Hematopoietic multipotent progenitor cell treated with erythropoietin and hydrocortisone succinate and interleukin-3 and kit ligand, for 15 days (in vitro differentiated cells): Measurements from ENCODE around the gene MDFIC.

Experiments
- DNase-seq: peaks from one replicate; pipeline ENCODE4 v3.0.0-alpha.2; 2015; ENCODE audit warnings: low spot score

The MDFIC gene

DNA sequence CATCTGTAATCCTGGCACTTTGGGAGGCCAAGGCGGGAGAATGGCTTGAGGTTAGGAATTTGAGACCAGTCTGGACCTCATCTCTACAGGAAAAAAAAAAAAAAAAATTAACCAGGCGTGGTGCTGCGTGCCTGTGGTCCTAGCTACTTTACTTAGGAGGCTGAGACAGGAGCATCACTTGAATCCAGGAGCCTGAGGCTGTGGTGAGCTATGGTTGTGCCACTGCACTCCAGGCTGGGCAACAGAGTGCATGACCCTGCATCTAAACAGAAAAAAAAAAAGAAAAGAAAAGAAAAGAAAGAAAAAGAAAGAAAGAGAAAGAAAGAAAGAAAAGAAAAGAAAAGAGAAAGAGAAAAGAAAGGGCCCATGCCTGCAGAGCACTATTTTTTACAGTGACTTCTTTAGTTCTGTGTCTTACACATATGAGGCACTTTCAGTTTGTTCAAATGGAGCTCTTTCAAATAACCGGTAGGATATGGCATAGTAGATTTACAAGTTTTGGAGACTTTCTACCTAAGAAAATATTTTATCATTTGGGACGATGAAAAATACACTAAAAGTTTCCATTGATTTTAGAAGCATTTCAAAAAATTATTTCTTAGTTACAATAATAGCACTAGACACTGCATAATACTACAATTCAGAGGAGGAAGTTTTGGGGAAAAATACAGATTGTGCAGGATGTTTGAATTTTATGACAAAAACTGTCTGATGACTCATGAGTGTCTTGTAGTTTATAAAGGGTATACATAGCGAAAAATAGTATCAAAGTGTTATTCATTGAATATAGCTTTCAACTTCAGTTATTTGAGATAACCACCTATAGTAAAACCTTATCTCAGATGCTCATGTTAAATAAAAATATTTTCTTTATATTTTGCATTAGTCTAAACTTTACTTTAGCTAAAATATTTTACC lies 75.9 kb downstream of the MDFIC start:
- no peak for DNase-seq

DNA sequence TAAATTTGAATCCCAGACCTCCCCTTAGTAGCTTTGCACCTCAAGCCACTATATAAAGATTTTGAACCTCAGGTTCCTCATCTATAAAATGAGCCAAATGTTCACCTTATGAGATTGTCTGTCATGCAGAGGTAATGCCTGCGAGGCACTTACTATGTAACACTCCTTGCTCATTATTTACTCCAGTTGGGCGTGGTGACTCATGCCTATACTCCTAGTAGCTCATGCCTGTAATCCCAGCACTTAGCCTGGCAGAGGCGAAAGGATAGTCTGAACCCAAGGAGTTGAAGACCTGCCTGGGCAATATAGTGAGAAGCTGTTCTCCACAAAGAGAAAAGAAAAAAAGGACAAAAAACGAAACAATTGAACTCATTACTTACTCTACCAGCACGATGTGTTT lies 82.2 kb downstream of the MDFIC start:
- no peak for DNase-seq

DNA sequence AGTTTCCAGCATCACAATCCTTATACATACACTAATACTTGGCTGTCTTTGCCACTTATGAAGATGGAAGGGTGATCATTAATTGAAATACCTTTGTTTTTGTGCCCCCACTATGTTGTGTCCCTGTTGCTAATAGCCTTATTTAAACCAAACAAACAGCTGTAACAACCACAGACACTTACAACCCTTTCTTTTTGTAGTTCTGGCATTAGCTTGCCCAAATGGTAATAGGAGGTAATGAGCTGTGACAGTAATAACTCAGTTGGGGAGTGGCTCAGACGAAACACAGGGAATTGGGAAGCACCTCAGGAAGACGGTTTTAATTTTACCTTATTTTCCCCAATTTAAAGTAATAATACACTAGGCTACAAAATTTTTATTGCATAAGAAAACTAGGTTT lies 83.4 kb downstream of the MDFIC start:
- DNase-seq, result no peak

DNA sequence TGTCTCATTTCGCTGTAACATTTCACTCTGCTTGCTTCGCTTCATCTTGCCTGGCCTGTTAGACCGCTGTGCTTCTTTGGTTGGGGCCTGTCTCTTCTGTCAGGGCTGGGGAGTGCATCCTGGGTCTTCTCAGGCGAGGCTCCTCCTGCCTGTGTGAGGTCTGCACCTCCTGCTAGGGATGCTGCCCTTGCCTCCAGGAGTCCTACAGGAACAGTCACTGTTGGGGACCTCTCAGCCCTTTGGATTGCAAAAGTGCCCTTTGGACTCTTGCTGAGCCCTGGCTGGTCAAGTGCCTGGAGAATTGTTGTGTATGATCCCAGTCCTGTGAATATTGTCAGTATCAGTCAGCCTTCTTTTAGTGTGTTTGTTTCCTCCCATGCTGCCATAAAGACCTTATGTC lies 84.1 kb downstream of the MDFIC start:
- no peak for DNase-seq

DNA sequence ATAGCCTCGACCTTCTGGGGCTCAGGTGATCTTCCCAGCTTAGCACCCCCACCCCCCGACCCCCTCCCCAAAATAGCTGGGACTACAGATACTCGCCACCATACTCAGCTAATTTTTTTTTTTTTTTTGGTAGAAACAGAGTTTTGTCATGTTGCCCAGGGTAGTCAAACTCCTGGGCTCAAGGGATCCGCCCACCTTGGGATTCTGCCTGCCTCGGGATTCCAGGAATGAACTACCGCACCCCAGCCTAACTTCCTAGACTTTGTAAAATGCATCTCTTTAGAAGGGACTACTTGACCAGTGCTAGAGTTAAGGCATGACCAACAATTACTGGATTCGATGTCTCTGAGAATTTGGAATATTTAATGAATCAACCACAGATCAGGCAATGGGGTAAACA lies 85.9 kb downstream of the MDFIC start:
- no peak for DNase-seq

DNA sequence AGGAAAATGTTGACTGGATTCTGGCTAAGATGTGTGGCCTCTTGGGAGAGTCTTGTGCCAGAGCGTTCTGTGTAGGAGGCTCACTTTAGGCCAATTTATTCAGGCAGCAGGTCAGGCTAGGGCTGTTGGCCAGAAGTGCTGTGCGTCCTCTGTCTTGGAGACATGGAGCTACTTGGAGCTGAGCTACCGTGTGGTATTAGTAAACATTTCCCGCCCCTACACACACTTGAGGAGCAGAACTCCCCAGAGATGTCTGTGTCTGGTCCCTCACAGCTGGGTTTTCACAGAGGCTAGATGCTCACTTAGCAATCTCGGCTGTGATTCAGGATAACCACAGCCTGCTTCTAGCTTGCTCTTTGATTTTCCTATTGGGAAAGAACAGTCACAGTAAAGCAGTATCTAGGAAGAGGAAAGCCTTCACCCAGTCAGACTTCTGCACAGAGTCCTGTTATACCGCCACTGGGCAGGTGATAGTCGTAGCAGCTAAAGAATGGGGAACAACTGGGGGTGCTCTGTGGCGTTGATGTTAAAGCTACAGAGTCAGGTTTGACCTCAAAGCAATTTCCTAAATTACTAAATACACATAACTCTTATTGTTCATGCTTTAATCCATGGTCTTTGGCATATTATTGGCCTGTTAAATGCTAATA lies 86.7 kb downstream of the MDFIC start:
- no peak for DNase-seq

DNA sequence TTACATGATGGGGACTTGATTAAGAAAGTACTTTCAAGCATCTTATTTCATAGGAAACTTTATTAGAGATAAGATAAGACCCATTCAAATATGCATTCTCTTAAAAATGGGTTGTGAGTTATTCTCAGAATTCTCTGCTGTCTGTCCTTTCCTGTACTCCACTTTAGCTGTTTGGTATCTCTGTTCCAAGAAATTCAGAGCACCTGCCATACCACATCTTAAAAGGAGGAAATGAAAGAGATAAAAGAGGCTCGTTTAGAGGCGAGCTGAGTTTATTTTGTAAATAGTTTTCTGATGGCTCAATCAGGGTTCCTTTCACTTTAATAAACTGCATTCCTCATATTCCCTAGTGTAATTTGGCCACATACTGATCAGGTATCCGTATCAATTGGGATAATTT lies 87.2 kb downstream of the MDFIC start:
- DNase-seq, result no peak

DNA sequence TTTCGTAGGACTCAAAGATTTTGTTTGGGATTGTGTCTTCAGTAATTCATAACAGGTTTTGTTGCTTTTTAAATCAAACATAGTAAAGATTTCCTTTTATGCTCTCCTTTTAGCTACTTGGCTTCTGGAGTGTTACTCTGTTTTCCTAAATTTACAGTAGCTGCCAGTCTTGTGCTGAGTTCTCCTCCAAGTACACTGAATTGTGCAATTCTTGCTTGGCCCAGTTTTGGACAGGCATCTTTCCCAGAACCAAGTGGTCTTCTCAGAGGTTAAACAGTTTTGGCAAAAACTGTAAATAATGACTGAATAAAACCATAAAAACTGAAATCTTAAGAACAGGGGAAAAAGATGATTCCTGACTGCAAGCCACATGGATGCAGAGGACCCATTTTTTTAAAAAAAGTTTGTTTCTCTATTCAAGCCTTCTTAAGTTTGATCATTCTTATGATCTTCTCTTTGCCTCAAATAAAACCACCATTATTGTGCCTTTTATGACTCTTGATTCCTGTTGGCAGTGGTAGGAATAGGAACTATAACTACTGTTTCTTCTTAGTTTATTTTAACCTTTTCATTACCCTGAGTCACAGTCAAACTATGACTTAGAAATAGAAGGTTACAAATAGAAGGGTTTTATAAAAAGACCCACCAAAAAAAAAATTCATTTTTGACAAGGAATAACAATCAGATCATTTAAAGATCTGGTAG lies 88.0 kb downstream of the MDFIC start:
- DNase-seq, result no peak

DNA sequence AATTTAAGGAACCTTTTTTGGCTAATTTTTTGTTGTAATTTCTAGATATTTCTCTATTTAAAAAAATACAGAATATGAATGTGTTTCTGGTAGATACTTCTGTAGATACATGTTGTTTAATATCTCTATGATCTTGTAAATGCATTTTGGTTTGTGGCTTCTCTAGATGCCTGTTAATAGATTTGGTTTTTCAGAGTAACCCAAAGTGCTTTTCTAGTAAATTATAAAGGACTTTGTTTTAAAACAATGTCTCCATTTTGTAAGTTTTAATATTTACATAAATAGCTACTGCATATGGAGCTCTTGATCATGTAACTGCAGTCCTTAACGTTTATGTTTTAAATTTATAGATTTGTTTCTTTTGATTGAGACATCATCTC lies 88.5 kb downstream of the MDFIC start:
- DNase-seq, result no peak

DNA sequence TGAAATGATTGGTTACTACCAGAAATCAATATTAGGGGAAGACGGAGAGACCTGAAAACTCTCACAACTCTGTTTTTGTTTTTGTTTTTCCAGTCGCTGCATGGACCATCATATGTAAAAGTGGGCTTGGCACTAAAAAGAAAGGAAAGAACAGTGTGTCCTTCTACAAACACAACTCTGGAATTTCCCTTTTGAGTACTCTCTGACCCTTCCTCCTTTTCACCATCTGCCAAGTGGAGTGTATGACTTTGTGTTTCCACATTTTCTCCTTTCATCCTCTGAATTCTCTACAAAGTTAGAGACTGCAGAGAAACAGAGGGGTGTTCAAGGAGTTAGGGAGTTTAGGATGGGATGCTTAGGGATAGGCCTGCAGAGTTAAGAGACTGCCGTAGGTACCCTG lies 92.0 kb downstream of the MDFIC start:
- DNase-seq, result no peak

DNA sequence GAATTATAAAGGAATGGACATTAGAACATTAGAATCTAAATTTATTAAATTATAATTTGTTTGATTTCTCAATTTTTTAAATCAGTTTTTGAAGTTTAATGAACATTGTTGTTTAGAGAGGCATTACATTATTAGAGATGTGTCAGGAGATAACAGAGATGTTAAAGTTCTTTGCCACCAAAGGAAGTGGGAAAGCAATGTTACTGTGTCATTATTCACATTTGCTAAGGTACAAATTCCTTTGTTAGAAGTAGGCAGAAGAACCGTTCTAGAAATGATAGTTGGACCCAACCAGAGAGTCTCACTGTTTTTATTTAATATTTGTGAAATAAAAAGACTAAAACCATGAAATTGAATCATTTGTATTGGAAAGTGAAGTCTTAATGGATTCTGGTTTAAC lies 92.9 kb downstream of the MDFIC start:
- no peak for DNase-seq

DNA sequence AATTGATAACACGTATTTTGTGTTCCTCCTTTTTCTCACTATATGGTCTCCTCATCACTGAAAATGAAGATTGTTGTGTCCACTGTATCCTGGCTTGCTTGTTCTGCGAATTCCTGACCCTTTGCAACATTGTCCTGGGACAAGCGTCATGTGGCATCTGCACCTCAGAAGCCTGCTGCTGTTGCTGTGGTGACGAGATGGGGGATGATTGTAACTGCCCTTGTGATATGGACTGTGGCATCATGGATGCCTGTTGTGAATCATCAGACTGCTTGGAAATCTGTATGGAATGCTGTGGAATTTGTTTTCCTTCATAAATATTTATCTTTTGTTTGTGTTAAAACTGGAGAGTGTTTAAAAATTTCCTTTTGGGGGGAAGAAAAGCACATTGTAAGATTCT lies 93.7 kb downstream of the MDFIC start:
- no peak for DNase-seq

DNA sequence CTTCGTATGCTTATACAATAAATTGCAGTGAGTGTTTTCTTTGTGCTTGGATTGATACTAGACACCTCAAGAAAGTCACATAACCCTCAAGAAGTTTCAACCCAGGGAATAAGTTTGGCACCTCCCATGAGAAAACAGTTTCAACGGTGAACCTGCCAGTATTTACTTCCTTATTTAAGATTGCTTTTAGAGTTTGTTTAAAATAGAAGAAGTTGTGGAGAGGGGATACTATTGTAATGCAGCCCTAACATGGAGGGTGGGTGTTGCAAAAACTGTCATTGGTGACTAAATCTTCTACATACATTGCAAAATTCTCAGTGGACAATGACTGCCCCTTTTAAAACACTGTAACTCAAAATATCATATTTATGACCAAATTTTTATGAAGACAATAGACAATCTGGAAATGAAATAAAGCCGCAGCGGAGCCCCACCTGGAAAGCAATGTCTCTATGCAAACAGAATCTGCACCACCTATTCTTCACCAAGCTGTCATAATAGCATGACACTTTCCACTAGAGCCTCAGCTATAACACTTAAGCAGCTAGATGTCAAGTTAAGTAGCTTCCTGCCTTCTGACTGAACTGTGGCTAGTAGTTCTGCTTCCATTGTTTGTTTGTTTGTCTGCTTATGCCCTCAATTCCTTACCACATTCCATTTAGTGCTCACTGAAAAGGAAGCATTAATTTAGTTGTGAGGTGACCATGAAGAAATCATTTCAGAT lies 98.2 kb downstream of the MDFIC start:
- no peak for DNase-seq

DNA sequence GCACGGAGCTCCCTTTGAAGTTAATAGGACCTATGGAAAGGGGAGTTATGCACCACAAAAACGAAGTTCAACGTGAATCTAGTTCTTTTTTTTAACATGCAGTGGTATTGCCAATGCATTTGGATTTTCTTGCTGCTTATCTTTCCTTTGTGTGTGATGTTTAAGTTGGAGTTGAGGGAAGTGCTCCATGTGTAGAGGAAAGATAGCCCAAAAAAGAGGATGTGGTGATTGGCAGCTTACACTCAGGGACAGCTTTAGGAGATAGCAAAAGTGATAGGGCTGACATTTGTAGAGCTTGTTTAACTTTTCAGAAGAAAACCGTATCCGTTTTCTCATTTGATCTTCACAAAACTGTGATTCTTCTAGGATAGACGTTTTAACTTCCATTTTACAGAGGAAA lies 101.3 kb downstream of the MDFIC start:
- no peak for DNase-seq

DNA sequence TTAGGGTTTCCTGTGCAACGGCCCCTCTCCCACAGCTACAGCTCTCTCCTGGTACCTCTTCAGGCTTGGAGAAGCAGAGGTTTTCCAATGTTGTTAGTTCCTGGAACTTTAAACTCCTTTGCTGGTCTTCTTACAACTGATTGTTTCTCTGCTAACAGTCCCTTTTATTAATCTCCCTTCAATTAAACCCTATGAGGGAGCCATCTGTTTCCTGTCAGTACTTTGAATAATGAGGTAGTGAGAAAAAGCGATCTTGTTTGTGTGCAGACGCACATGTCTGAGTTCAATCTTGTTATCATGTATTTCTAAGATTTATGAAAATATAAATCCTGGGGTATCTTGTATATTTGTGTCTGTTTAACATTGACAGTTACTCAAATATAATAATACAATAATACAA lies 102.4 kb downstream of the MDFIC start:
- no peak for DNase-seq

DNA sequence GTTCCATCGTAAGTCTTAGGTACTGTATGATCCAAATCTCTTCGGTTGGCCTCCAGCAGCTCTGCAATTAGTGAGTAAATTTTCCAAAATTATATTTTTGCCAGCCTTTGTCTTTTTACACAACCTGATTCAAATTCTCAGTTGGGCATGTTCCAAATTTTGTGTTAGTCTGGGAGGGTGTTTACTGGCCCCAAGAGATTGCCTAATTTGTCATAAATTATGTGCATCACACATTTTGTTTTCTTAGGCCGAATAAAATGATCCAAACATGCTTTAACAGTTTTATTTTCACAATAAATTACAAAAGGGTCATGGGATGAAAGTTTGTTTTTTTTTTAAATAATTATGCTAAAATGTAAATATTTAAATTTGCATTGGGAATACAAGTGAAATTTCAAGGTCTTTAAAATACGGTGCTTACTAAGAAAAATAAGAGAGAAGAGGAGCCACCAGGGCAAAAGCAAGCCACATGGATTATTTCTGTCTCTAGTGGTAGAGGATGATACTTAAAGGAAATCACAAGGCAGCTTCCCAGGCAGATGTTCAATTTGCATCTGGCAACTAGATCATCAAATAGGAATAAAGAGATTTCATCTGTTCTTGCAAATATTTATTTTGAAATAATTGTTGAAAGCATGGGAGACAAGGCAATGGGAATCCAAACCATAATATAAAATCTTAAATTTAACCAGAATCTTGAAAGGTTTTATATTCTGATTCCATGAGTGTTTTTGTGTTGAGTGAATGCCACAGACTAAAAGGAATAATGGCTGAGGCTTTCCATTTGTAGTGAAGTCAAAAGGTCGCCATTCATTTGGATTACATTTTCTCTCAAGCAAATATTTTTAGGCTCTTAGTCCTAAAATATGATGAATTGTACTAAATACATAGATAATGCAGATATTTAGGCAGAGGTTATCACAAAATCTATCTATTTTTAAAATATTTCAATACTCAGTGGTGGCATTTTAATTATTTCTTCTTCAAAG lies 111.1 kb downstream of the MDFIC start:
- no peak for DNase-seq

DNA sequence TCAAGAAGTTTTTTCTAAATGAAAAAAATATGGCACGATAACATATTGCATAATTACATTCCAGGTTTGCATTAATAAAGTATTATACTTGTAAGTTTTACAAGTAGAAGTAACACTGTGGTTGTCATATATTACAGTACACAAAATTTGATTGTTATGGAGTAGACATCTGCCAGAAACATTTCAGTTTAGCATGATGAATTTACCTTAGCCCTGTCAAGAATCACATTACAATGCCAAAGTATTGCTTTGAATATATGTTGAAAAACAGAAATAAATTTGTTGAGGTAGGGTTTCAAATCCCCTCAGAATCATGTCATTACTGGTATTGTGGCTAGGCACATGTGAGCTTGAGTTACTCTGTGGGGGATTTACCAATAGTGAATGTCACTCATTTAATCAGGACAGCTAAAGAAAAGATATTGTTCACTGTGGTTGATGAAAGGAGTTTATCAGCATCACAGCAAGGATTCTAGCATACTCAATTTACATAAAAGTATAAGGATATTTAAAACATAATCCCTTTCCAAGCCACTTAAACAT lies 112.1 kb downstream of the MDFIC start:
- DNase-seq, result no peak

DNA sequence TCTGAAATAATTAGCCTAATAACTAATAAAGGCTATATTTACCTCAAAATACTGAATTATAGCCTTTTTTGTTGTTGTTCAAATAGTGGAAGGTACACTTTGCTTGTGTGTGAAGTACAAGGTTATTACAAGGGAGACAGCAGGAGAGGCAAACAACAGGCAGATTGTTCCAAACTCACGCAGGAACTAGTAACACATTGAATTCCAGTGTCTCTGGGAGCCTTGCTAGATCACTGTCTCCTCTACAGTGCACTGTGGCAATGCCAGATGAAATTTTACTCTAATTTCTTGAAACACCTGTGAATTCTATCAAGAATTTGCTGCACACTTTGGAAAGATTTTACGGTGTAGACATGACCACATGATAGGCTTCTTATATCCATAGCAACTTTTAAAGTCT lies 112.6 kb downstream of the MDFIC start:
- no peak for DNase-seq

DNA sequence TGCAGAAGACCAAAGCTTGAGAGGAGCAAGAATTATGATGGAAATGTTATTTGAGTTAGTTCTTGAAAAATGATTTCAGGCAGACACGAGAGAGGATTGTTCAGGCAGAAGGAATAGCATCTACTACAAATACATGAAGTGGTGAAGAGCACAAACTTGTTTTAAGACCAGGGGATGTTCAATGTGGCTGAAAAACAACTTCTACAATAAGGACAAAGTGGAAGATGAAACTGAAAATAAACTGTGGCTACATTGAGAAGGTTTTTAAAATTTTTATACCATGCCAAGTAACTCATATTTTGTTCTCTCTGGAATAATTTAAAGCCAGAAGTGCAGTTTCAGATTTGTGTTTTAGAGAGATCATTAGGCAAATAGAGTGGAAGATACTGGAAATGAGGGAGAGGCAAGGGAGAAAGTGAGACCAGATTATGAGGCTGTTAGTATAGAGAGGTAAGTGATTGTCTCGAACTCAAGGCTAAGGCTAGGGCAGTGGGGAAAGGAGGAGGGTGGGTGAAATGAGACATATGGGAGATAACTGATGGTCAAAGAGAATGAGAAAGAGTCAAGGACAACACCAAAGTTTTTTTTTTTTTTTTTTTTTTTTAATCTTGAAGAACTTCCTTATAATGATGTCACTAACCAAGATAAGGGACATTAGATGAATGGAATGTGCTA lies 115.4 kb downstream of the MDFIC start:
- DNase-seq, result no peak

DNA sequence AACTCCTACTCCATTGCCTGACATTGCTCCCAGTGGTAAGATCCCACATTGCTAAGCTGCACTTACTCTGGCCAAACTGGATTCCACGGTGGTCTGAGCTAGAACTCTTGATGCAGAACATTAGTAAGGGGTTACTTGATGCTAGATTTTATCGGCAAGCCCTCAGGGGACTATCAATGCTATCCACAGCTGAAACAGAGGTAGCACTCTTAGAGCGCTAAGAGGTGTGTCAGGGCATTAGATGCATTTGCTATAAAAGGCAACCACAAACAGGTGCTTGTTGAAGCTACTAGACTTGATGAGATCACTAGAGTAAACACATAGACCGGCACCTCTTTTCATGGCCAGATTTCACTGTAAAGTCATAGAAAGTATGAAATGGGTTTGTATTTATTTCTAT lies 116.3 kb downstream of the MDFIC start:
- no peak for DNase-seq
